K562 (cell line): ENCODE measurements around the gene CHKB. TPM values are rescaled to one million over a fixed set of nuclear protein-coding genes. Genes with fewer than 3 reads are reported as not detected.

Source experiments
- FOSL1 ChIP-seq: fragments of 200-800 bp; sonication (Bioruptor generic); conservative IDR thresholded peaks from 2 replicates; pipeline ENCODE4 v1.6.1; 2016; ENCODE audit warnings: missing genetic modification characterization, missing compliant biosample characterization
- HDAC2 ChIP-seq: fragments of 450-650 bp; IDR thresholded peaks from 2 replicates; pipeline ENCODE4 v1.6.1; 2016; ENCODE audit warnings: mild to moderate bottlenecking
- KAT8 ChIP-seq: fragments of 450-650 bp; IDR thresholded peaks from 2 replicates; pipeline ENCODE4 v1.6.1; 2016; ENCODE audit warnings: low read depth, mild to moderate bottlenecking
- MAZ ChIP-seq, 2 experiments: fragments of 450-650 bp in 1 of 2; sonication (generic) in 1 of 2; formaldehyde crosslinking; IDR thresholded peaks in 1 of 2; conservative IDR thresholded peaks in 1 of 2; 2 replicates each; pipeline versions ENCODE4 v1.4.0 to v1.5.0; 2020; ENCODE audit warnings: mild to moderate bottlenecking in 1 of 2, missing genetic modification reagents in 1 of 2
- MBD2 ChIP-seq: sonication (generic); IDR thresholded peaks from 2 replicates; pipeline ENCODE4 v1.6.1; 2016; ENCODE audit warnings: low read depth, borderline replicate concordance
- NONO ChIP-seq, 2 experiments: fragments of 200-400 bp in 1 of 2; fragments of 450-650 bp in 1 of 2; formaldehyde crosslinking in 1 of 2; IDR thresholded peaks; 2 replicates each; pipeline ENCODE4 v1.6.1; 2017; ENCODE audit warnings: low read depth in 2 of 2, mild to moderate bottlenecking in 2 of 2, moderate library complexity in 2 of 2, low read length in 1 of 2
- SMARCC2 ChIP-seq: fragments of 450-650 bp; IDR thresholded peaks from 2 replicates; pipeline ENCODE4 v1.6.1; 2017; ENCODE audit warnings: antibody characterized with exemption, moderate library complexity, mild to moderate bottlenecking, low read depth
- ZNF280B ChIP-seq: fragments of 250-450 bp; sonication (Bioruptor Pico); IDR thresholded peaks from 2 replicates; pipeline ENCODE4 v1.5.1; 2021; ENCODE audit warnings: mild to moderate bottlenecking
- polyA plus RNA-seq, 8 experiments: library from polyadenylated mRNA; depleted of rRNA in 4 of 8; stranded (reverse) in 5 of 8; unstranded in 3 of 8; fragments of >200 nt; fragmentation: Nextera tagmentation in 2 of 8; fragmentation: Illumina TruSeq in 1 of 8; extraction: Ambion mirVana in 2 of 8; extraction: Trizol in 1 of 8; gene quantifications; 2 replicates each; pipeline versions ENCODE4 v1.2.1 to v1.2.3, GENCODE V29; 2011 to 2014; ENCODE audit warnings: inconsistent platforms in 1 of 8, missing spikeins in 1 of 8
- total RNA-seq, 7 experiments: library from RNA; depleted of rRNA in 6 of 7; stranded (reverse); fragments of >200 nt in 6 of 7; fragmentation: Illumina TruSeq in 2 of 7; extraction: Trizol in 2 of 7; gene quantifications; 2 replicates each; pipeline versions ENCODE4 v1.2.1 to v1.2.3, GENCODE V29; 2011 to 2021; ENCODE audit warnings: low replicate concordance in 1 of 7
- TF ChIP-seq, protein P1 (sequence below): fragments of 450-650 bp; IDR thresholded peaks from 2 replicates; pipeline ENCODE4 v1.6.1; 2016; ENCODE audit warnings: low read depth
- TF ChIP-seq, protein P2 (sequence below), 2 experiments: IDR thresholded peaks; 2 replicates each; pipeline ENCODE4 v1.6.1; 2011; ENCODE audit warnings: borderline replicate concordance in 1 of 2, control low read depth in 1 of 2, low read depth in 1 of 2, low read length in 1 of 2, mild to moderate bottlenecking in 1 of 2, mixed read lengths in 1 of 2, moderate library complexity in 1 of 2; ENCODE audit not compliant: insufficient read depth in 1 of 2, insufficient read length in 1 of 2, poor library complexity in 1 of 2, severe bottlenecking in 1 of 2; ENCODE audit errors: extremely low read depth in 1 of 2
- TF ChIP-seq, protein P3 (sequence below): fragments of 450-650 bp; IDR thresholded peaks from one replicate; pipeline ENCODE4 v1.6.1; 2018; ENCODE audit warnings: mild to moderate bottlenecking, moderate library complexity; ENCODE audit not compliant: partially characterized antibody

CHKB gene
- total and polyA plus RNA-seq, 9 of the 15 experiments (the other 6 are each of a cell fraction or from before 2014, with no cell fraction given), result 2.7 to 31.0 (median 11.0) TPM

GRCh38 chr22:50578776-50579310 lies 3.8 kb downstream of the CHKB start (continued):
- TF ChIP-seq, protein P1, sequence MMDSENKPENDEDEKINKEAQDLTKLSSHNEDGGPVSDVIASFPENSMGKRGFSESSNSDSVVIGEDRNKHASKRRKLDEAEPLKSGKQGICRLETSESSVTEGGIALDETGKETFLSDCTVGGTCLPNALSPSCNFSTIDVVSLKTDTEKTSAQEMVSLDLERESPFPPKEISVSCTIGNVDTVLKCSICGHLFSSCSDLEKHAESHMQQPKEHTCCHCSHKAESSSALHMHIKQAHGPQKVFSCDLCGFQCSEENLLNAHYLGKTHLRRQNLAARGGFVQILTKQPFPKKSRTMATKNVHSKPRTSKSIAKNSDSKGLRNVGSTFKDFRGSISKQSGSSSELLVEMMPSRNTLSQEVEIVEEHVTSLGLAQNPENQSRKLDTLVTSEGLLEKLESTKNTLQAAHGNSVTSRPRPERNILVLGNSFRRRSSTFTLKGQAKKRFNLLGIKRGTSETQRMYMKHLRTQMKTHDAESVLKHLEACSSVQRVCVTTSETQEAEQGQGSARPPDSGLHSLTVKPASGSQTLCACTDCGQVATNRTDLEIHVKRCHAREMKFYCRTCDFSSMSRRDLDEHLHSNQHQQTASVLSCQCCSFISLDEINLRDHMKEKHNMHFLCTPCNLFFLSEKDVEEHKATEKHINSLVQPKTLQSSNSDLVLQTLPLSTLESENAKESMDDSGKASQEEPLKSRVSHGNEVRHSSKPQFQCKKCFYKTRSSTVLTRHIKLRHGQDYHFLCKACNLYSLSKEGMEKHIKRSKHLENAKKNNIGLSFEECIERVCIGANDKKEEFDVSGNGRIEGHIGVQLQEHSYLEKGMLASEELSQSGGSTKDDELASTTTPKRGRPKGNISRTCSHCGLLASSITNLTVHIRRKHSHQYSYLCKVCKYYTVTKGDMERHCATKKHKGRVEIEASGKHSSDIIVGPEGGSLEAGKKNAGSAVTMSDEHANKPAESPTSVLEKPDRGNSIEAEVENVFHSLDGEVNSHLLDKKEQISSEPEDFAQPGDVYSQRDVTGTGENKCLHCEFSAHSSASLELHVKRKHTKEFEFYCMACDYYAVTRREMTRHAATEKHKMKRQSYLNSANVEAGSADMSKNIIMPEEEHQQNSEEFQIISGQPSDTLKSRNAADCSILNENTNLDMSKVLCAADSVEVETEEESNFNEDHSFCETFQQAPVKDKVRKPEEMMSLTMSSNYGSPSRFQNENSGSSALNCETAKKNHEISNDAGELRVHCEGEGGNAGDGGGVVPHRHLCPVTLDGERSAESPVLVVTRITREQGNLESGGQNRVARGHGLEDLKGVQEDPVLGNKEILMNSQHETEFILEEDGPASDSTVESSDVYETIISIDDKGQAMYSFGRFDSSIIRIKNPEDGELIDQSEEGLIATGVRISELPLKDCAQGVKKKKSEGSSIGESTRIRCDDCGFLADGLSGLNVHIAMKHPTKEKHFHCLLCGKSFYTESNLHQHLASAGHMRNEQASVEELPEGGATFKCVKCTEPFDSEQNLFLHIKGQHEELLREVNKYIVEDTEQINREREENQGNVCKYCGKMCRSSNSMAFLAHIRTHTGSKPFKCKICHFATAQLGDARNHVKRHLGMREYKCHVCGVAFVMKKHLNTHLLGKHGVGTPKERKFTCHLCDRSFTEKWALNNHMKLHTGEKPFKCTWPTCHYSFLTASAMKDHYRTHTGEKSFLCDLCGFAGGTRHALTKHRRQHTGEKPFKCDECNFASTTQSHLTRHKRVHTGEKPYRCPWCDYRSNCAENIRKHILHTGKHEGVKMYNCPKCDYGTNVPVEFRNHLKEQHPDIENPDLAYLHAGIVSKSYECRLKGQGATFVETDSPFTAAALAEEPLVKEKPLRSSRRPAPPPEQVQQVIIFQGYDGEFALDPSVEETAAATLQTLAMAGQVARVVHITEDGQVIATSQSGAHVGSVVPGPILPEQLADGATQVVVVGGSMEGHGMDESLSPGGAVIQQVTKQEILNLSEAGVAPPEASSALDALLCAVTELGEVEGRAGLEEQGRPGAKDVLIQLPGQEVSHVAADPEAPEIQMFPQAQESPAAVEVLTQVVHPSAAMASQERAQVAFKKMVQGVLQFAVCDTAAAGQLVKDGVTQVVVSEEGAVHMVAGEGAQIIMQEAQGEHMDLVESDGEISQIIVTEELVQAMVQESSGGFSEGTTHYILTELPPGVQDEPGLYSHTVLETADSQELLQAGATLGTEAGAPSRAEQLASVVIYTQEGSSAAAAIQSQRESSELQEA, result no peak
- TF ChIP-seq FOSL1 (tag) (no peak), ZNF280B (CRISPR knock-in tag) (no peak), NONO (IDR thresholded peaks at IDR 0.05; ENCODE audit: low read depth in 2 of 2, low read length in 1 of 2) (no peak), HDAC2 (no peak), MBD2 (no peak), SMARCC2 (no peak), MAZ (CRISPR knock-in tag; conservative IDR thresholded peaks at IDR 0.05 in 1 of 2, IDR thresholded peaks at IDR 0.05 in 1 of 2) (no peak), KAT8 (no peak)
- TF ChIP-seq, protein P2, sequence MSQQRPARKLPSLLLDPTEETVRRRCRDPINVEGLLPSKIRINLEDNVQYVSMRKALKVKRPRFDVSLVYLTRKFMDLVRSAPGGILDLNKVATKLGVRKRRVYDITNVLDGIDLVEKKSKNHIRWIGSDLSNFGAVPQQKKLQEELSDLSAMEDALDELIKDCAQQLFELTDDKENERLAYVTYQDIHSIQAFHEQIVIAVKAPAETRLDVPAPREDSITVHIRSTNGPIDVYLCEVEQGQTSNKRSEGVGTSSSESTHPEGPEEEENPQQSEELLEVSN (IDR thresholded peaks at IDR 0.05; ENCODE audit: borderline replicate concordance in 1 of 2, extremely low read depth in 1 of 2, insufficient read depth in 1 of 2, insufficient read length in 1 of 2, low read depth in 1 of 2, low read length in 1 of 2, poor library complexity in 1 of 2, severe bottlenecking in 1 of 2), result no peak
- TF ChIP-seq, protein P3, sequence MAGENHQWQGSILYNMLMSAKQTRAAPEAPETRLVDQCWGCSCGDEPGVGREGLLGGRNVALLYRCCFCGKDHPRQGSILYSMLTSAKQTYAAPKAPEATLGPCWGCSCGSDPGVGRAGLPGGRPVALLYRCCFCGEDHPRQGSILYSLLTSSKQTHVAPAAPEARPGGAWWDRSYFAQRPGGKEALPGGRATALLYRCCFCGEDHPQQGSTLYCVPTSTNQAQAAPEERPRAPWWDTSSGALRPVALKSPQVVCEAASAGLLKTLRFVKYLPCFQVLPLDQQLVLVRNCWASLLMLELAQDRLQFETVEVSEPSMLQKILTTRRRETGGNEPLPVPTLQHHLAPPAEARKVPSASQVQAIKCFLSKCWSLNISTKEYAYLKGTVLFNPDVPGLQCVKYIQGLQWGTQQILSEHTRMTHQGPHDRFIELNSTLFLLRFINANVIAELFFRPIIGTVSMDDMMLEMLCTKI, result no peak
